DOHH2 (cell line): ENCODE results near the gene GRIA3.

Experiments used
- H3F3A ChIP-seq: fragments of 200-600 bp; sonication (generic), shearing (Covaris generic); 2 replicates; pipeline ENCODE4 v1.6.0; 2016; ENCODE audit warnings: antibody characterized with exemption, mild to moderate bottlenecking; ENCODE audit not compliant: control insufficient read depth, insufficient read depth
- H3K27ac ChIP-seq: fragments of 200-600 bp; sonication (generic); 2 replicates; pipeline ENCODE4 v1.5.1; 2014; ENCODE audit warnings: low read depth, mild to moderate bottlenecking, low read length, moderate library complexity
- H3K27me3 ChIP-seq: fragments of 200-600 bp; sonication (generic); 2 replicates; pipeline ENCODE4 v1.6.1; 2014; ENCODE audit warnings: mild to moderate bottlenecking, low read length, mixed read lengths; ENCODE audit not compliant: control insufficient read depth
- H3K36me3 ChIP-seq: fragments of 200-600 bp; sonication (generic); 2 replicates; pipeline ENCODE4 v1.6.1; 2014; ENCODE audit warnings: mild to moderate bottlenecking, low read length, moderate library complexity, mixed read lengths; ENCODE audit not compliant: control insufficient read depth
- H3K4me1 ChIP-seq: fragments of 200-600 bp; sonication (generic); 2 replicates; pipeline ENCODE4 v1.6.1; 2014; ENCODE audit warnings: mild to moderate bottlenecking, low read length, mixed read lengths; ENCODE audit not compliant: control insufficient read depth
- H3K4me2 ChIP-seq: fragments of 200-600 bp; sonication (generic); 2 replicates; pipeline ENCODE4 v1.6.0; 2014; ENCODE audit warnings: mild to moderate bottlenecking, low read length, moderate library complexity
- H3K4me3 ChIP-seq: fragments of 200-600 bp; sonication (generic); 2 replicates; pipeline ENCODE4 v1.5.1; 2014; ENCODE audit warnings: mild to moderate bottlenecking, low read length, mixed read lengths
- H3K79me2 ChIP-seq: fragments of 200-600 bp; sonication (generic); 2 replicates; pipeline ENCODE4 v1.6.1; 2014; ENCODE audit warnings: mild to moderate bottlenecking, low read length, mixed read lengths; ENCODE audit not compliant: control insufficient read depth
- H3K9me2 ChIP-seq: fragments of 200-600 bp; sonication (generic); replicated peaks from 2 replicates; pipeline ENCODE4 v1.6.1; 2014; ENCODE audit warnings: mild to moderate bottlenecking, low read length, mixed read lengths; ENCODE audit not compliant: control insufficient read depth
- H3K9me3 ChIP-seq: fragments of 200-600 bp; sonication (generic); 2 replicates; pipeline ENCODE4 v1.6.1; 2014; ENCODE audit warnings: antibody characterized with exemption, low read length, mixed read lengths; ENCODE audit not compliant: control insufficient read depth, insufficient read depth
- H4K20me1 ChIP-seq: fragments of 200-600 bp; sonication (generic); 2 replicates; pipeline ENCODE4 v1.6.0; 2014; ENCODE audit warnings: low read depth, mild to moderate bottlenecking, antibody characterized with exemption, low read length, moderate library complexity; ENCODE audit not compliant: control insufficient read depth, insufficient read depth
- EZH2phosphoT487 ChIP-seq: fragments of 200-600 bp; sonication (generic); IDR thresholded peaks from 2 replicates; pipeline ENCODE4 v1.6.1; 2017; ENCODE audit warnings: borderline replicate concordance, mild to moderate bottlenecking, antibody characterized with exemption, low read length, moderate library complexity, mixed read lengths
- TF ChIP-seq, protein P1 (sequence below): fragments of 200-600 bp; sonication (generic); IDR thresholded peaks from one replicate; pipeline ENCODE4 v1.5.1; 2014; ENCODE audit warnings: antibody characterized with exemption, mild to moderate bottlenecking, low read depth, low read length; ENCODE audit not compliant: poor library complexity, severe bottlenecking

The GRIA3 gene

GRCh38 chrX:123230798-123231197, 46.7 kb downstream of the GRIA3 start:
- H3K27ac ChIP-seq, result no peak overlapping the region
- no peak overlapping the region for H3K4me3 ChIP-seq
- H3K9me3 ChIP-seq, result no peaks in the 10 kb centered on the region
- H3K4me2 ChIP-seq, result no peak overlapping the region
- H3K4me1 ChIP-seq, result no peaks in the 10 kb centered on the region
- no peaks in the 10 kb centered on the region for H4K20me1 ChIP-seq
- no peaks in the 10 kb centered on the region for H3K9me2 ChIP-seq
- H3K36me3 ChIP-seq, result no peaks in the 10 kb centered on the region
- no peaks in the 10 kb centered on the region for H3K27me3 ChIP-seq
- H3K79me2 ChIP-seq, result no peaks in the 10 kb centered on the region
- TF ChIP-seq EZH2phosphoT487, result no peak
- TF ChIP-seq, protein P1, sequence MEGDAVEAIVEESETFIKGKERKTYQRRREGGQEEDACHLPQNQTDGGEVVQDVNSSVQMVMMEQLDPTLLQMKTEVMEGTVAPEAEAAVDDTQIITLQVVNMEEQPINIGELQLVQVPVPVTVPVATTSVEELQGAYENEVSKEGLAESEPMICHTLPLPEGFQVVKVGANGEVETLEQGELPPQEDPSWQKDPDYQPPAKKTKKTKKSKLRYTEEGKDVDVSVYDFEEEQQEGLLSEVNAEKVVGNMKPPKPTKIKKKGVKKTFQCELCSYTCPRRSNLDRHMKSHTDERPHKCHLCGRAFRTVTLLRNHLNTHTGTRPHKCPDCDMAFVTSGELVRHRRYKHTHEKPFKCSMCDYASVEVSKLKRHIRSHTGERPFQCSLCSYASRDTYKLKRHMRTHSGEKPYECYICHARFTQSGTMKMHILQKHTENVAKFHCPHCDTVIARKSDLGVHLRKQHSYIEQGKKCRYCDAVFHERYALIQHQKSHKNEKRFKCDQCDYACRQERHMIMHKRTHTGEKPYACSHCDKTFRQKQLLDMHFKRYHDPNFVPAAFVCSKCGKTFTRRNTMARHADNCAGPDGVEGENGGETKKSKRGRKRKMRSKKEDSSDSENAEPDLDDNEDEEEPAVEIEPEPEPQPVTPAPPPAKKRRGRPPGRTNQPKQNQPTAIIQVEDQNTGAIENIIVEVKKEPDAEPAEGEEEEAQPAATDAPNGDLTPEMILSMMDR, result no peak
- no peaks in the 10 kb centered on the region for H3F3A ChIP-seq

- H3F3A ChIP-seq, result no peaks in the 10 kb centered on the region
- TF ChIP-seq, protein P1, result no peak
- TF ChIP-seq EZH2phosphoT487, result no peak
- H3K27me3 ChIP-seq, result no peaks in the 10 kb centered on the region
- H3K9me2 ChIP-seq, result no peaks in the 10 kb centered on the region
- no peaks in the 10 kb centered on the region for H3K9me3 ChIP-seq
- H3K4me3 ChIP-seq, result no peak overlapping the region
- peaks cover 8% of the 10 kb centered on the region for H3K4me1 ChIP-seq
- no peak overlapping the region for H3K4me2 ChIP-seq
- no peaks in the 10 kb centered on the region for H4K20me1 ChIP-seq
- no peaks in the 10 kb centered on the region for H3K79me2 ChIP-seq
- no peaks in the 10 kb centered on the region for H3K36me3 ChIP-seq
- no peak overlapping the region for H3K27ac ChIP-seq
These were observed 52.8 kb downstream of the GRIA3 start for GRCh38 chrX:123236859-123237258.

- Histone ChIP-seq H3K36me3 (no peaks in the 10 kb centered on the region), H3K4me2 (no peak overlapping the region), H3K4me3 (no peak overlapping the region), H3K9me3 (no peaks in the 10 kb centered on the region), H3K9me2 (no peaks in the 10 kb centered on the region), H3K27ac (no peak overlapping the region), H4K20me1 (no peaks in the 10 kb centered on the region), H3K4me1 (peaks cover 8% of the 10 kb centered on the region), H3K79me2 (no peaks in the 10 kb centered on the region), H3F3A (no peaks in the 10 kb centered on the region), H3K27me3 (no peaks in the 10 kb centered on the region)
- no peak for TF ChIP-seq EZH2phosphoT487
- TF ChIP-seq, protein P1, result no peak
These were observed 53.2 kb downstream of the GRIA3 start for GRCh38 chrX:123237271-123237670.

- H3K4me1 ChIP-seq, result no peaks in the 10 kb centered on the region
- no peaks in the 10 kb centered on the region for H4K20me1 ChIP-seq
- no peak overlapping the region for H3K4me3 ChIP-seq
- TF ChIP-seq EZH2phosphoT487, result no peak
- TF ChIP-seq, protein P1, result no peak
- no peaks in the 10 kb centered on the region for H3K36me3 ChIP-seq
- no peaks in the 10 kb centered on the region for H3K9me3 ChIP-seq
- no peaks in the 10 kb centered on the region for H3F3A ChIP-seq
- H3K9me2 ChIP-seq, result no peaks in the 10 kb centered on the region
- no peaks in the 10 kb centered on the region for H3K27me3 ChIP-seq
- no peaks in the 10 kb centered on the region for H3K79me2 ChIP-seq
- H3K27ac ChIP-seq, result no peak overlapping the region
- no peak overlapping the region for H3K4me2 ChIP-seq
These were observed 70.4 kb downstream of the GRIA3 start for GRCh38 chrX:123254457-123254856.
